HG02981 (cell line): ENCODE results near the gene INPP5E.
"Not testable (repeated sequence)": the region's sequence is repeated elsewhere in the genome, so short reads cannot be mapped to it uniquely, and the experiment has no call there.

Source experiments
- ATAC-seq: cut with Tn5 transposase; IDR thresholded peaks from one replicate; pipeline ENCODE4 v1.9.1; 2021; ENCODE audit warnings: mild to moderate bottlenecking, moderate library complexity; ENCODE audit not compliant: unreplicated experiment

The INPP5E gene

GRCh38 chr9:136431782-136432350, 7.8 kb downstream of the INPP5E start:
- no peak for ATAC-seq

DNA sequence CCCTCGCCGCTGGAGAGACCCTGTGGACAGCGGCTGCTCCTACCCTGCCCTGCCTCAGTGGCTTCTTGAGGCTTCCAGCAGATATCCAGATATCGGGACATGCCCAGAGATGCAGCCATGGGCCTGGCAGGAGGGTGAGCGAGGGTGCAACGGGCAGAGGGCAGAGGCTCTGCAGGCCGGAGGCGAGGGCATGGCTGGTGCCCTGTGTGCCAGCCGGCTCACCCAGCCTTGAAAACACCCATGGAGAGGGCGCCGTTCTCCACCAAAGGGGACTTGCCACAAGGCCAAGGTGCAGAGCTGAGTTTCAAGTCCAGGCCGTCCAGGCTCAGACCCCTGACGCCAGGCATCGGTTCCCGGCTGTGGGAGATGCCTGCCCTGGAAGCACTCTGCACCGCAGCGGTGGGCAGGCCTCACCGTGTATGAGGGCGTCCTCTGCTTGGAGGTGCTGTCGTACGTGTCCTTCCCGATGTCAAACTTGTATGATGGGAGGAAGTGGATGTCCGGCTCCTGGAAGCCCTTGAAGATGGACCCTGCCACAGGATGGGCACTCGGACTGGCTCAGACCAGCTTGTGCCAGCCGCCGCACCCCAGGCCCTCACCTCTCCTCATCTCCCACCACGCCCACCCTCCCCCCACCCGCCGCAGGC, 8.9 kb downstream of the INPP5E start:
- ATAC-seq, result no peak

- no peak for ATAC-seq
Observed at GRCh38 chr9:136429683-136430491, 9.8 kb downstream of the INPP5E start.

DNA sequence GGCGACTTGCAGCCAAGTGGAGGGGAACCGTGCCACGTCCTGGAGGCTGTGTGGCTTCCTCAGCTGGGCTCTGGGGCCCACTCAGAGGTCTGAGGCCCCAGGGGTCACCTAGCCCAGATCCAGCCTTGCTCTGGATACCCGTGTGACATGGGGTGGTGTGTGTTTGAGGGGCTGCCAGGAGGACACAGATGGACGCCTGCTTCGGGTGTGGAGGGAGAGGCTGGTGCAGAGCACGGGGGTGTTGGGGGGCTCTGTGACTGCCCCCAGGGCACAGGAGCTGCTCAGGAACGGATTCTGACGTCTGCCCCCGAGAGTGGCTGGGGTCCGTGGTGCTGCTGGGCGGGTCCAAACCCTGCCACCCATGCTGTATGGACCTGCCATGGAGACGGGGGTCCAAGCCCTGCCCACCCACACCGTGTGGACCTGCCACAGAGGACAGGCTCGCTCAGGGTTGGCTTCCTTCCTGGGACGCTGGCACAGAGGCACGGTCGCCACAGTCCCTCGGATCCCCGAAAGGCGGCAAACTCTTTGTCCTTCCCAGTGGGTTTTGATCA, 10.5 kb downstream of the INPP5E start:
- ATAC-seq, result no peak

- ATAC-seq, result no peak
Observed at GRCh38 chr9:136426787-136427186, 12.9 kb downstream of the INPP5E start.

- ATAC-seq, result not testable (repeated sequence)
Observed at GRCh38 chr9:136425367-136425766, 14.3 kb downstream of the INPP5E start.

DNA sequence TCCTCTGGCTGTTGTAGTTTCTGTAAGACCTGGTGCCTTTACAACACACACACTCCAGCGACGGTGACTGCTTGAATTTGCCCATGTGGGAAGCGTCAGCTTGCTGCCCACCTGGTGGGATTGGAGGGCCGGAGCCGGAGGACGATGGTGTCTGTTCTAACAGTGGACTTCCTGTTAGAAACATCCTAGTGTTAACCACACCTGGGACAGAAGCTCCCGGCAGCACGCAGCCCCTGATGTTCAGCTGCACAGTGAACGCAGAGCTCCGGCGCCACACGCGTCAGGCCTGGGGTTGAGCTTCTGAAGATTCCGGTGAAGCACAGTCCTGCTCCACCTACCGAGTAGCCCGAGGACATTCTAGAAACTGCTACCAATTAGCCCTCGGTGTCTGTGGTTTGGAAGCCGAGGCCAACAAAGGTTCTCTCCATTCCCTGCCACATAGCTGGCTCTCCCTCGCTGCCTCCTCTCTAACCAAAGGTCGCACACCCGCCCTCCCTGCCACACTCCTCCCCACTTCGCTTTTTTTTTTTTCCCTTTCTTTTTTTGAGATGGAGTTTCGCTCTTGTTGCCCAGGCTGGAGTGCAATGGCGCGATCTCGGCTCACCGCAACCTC, 14.8 kb downstream of the INPP5E start:
- ATAC-seq, result no peak

DNA sequence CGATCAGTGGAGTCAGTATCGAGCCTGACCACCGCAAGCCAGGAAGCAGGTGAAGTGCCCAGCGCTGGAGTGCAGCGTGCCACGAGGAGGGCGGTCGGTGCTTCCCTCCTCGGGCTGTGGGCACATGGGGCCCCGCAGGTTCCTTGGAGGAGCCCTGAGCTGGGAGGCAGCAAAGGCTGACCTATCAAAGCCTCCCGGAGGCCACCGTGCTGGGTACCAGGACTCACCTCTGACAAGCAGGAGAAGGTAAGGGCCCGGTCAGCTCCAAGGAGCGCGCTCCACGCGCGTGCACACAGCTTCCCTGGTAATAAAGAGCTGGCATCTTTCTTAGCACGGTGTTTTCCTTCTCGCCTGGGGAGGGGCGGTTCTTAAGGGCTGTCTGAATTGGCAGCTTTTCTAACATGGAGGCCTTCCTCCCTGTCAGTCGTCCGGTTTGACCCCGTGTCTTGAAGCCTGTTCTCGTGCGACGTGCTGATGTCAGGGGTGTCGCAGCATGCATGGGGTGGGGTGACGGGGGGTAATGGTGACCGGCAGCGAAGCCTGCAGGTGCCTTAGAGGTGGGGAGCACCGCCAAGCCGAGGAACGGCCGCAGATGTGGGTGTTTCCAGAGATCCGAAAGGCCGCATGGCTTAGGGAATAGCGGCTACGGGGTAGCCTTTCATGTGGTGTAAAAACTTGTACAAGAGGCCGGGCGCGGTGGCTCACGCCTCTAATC, 16.1 kb downstream of the INPP5E start:
- no peak for ATAC-seq

DNA sequence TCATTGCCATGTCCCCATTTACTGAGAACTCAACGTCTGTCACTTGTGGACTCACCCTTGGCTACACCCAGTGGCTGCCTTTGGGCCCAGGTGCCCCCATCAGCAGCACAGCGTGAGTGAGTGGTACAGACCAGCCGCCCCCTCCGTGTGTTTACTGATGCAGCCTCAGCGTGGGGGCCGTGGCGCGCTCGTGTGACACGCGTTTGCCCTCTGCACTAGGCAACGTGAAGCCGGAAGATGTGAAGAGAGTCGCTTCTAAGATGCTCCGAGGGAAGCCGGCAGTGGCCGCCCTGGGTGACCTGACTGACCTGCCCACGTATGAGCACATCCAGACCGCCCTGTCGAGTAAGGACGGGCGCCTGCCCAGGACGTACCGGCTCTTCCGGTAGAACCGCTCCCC, 16.8 kb downstream of the INPP5E start:
- ATAC-seq, result no peak

DNA sequence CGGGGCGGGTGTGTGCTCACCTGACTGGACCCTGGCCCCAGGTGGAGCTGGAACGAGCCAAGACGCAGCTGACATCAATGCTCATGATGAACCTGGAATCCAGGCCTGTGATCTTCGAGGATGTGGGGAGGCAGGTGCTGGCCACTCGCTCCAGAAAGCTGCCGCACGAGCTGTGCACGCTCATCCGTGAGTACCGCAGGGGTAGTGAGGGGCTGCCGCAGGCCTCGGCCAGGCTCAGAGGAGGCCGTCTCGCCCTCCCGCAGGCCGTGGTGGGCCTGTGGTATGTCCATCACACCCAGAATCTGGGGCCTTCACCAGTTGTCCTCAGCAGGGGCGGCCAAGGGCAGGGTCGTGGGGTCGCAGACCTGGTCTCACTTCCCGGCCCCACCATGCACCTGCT, 17.9 kb downstream of the INPP5E start:
- ATAC-seq, result no peak

- ATAC-seq, result no peak
Observed at GRCh38 chr9:136419092-136419420, 20.6 kb downstream of the INPP5E start.

DNA sequence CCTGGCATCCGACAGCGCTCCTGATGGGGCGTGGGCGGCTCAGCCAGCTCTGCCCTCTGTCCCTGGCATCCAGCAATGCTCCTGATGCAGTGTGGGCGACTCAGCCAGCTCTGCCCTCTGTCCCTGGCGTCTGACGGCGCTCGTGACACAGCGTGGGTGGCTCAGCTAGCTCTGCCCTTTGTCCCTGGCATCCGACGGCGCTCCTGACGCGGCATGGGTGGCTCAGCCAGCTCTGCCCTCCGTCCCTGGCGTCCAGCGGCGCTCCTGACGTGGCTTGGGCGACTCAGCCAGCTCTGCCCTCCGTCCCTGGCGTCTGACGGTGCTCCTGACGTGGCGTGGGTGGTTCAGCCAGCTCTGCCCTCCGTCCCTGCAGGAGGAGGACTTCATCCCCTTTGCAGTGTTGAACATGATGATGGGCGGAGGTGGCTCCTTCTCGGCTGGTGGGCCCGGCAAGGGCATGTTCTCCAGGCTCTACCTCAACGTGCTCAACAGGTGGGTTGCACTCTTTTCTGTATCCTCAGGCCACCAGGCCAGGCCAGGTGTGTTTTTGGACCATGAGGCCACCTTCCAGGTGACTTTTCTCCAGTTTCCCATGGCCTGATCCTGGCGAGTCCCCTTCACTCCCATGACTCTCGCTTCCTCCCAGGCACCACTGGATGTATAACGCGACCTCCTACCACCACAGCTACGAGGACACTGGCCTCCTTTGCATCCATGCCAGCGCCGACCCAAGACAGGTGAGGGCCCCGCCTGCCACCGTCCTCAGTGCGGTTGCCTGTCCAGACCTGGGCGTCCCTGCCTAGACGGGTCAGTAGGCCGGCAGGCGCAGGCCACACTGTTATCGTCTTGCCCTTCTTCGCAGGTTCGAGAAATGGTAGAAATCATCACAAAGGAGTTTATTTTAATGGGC, 21.2 kb downstream of the INPP5E start:
- ATAC-seq, result no peak

DNA sequence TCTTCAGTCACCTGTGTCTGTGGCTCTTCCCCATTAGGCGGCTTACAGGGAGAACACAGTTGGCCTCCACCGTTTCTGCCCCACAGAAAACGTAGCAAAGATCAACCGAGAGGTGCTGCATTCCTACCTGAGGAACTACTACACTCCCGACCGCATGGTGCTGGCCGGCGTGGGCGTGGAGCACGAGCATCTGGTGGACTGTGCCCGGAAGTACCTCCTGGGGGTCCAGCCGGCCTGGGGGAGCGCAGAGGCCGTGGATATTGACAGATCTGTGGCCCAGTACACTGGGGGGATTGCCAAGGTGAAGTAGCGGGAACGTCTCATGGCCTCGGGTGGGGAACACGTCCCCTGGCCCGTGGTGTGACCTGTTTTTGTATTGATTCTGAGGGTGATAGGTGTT, 22.7 kb downstream of the INPP5E start:
- no peak for ATAC-seq

DNA sequence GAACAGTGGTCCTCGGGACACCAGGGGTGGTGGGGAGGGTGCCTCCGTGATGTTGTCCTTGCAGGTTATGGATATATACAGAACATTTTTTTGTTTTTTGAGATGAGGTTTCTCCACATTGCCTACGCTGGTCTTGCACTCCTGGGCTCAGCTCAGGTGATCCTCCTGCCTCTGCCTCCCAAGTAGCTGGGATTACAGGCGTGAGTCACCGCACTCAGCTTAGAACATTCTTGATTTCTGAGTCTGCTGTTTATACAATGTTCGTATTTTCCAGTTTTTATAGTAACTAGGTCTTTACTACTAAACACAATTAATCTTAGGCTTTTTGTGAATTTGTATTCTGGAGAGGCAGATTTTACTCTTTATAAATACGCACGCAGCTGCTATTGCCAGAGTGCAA, 23.2 kb downstream of the INPP5E start:
- ATAC-seq, result no peak

- no peak for ATAC-seq
Observed at GRCh38 chr9:136412962-136413361, 26.7 kb downstream of the INPP5E start.

DNA sequence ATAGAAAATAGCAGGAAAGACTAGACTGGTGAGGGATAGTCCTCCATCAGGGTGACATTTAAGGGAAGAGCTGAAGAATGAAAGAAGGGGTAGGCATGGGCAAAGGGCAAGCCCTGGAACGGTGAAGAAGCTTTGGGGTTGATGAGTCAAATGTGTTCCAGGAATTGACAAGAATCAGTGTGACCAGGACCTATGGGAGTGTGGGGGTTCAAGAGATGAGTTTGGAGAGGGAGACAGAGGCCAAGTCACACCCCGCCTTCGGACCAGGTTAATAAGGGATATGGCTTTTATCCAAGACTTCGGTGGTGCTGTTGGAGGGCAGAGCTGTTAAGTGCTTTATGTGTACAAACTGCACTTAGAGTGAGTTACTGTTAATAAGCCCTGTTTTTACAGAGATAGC, 28.3 kb downstream of the INPP5E start:
- ATAC-seq, result no peak

GRCh38 chr9:136410500-136411287, 29.0 kb downstream of the INPP5E start, which contains the start of the genes ENTR1 and PMPCA:
TSS of gene ENTR1 (minus strand) at chr9:136410614. CDS start at chr9:136410397, 217 bp downstream.
TSS of gene PMPCA (plus strand) at chr9:136410658. CDS start at chr9:136410669, 11 bp downstream.
- ATAC-seq, result peak; percentile 71

GRCh38 chr9:136409557-136410455, 29.8 kb downstream of the INPP5E start:
- peak; percentile 12 for ATAC-seq
